ENCODE results near the gene KIDINS220.

KIDINS220 gene

GRCh38 chr2:8691859-8692437 is 145.5 kb downstream of the KIDINS220 start:
- DNase-seq = no peak

- peak; percentile 60 for DNase-seq
These were observed 151.6 kb downstream of the KIDINS220 start for GRCh38 chr2:8685697-8686358.

GRCh38 chr2:8684878-8685696 is 152.3 kb downstream of the KIDINS220 start:
- peak; percentile 60 for DNase-seq

- no peak for DNase-seq
These were observed 152.9 kb downstream of the KIDINS220 start for GRCh38 chr2:8684540-8684877.

- DNase-seq = no peak
These were observed 154.4 kb downstream of the KIDINS220 start for GRCh38 chr2:8682719-8683667.

- peak; percentile 97 for DNase-seq
These were observed 155.4 kb downstream of the KIDINS220 start, which contains the start of gene ID2 for GRCh38 chr2:8681786-8682692. Gene ID2, plus strand, starts transcription at chr2:8682056. Its CDS starts 110 bp downstream, at chr2:8682166.

- DNase-seq = peak; percentile 47
These were observed 156.3 kb downstream of the KIDINS220 start for GRCh38 chr2:8680822-8681760.

GRCh38 chr2:8679827-8680731 is 157.3 kb downstream of the KIDINS220 start:
- DNase-seq = no peak

- no peak for DNase-seq
These were observed 157.9 kb downstream of the KIDINS220 start for GRCh38 chr2:8679567-8679826.
